Chondrocyte (in vitro differentiated cells): ENCODE measurements around the gene NPR1. TPM values are rescaled to one million over a fixed set of nuclear protein-coding genes. Genes with fewer than 3 reads are reported as not detected.

Source experiments
- DNase-seq: peaks from one replicate; pipeline ENCODE4 v3.0.0; 2021; ENCODE audit warnings: mixed read lengths, low spot score
- H3K27ac Mint-ChIP-seq: one replicate; pipeline ENCODE4 v1.8.0; 2021; ENCODE audit warnings: mild to moderate bottlenecking, moderate library complexity, mixed read lengths; ENCODE audit not compliant: unreplicated experiment
- H3K27me3 Mint-ChIP-seq: 2 replicates; pipeline ENCODE4 v1.8.0; 2021; ENCODE audit warnings: low read depth, mixed read lengths
- H3K36me3 Mint-ChIP-seq: 2 replicates; pipeline ENCODE4 v1.8.0; 2021; ENCODE audit warnings: low read depth, mixed read lengths
- H3K4me1 Mint-ChIP-seq: 2 replicates; pipeline ENCODE4 v1.8.0; 2021; ENCODE audit warnings: low read depth, mild to moderate bottlenecking, mixed read lengths
- H3K4me3 Mint-ChIP-seq: one replicate; pipeline ENCODE4 v1.8.0; 2021; ENCODE audit warnings: mild to moderate bottlenecking, moderate library complexity, mixed read lengths; ENCODE audit not compliant: unreplicated experiment
- H3K9me3 Mint-ChIP-seq: 2 replicates; pipeline ENCODE4 v1.8.0; 2021; ENCODE audit warnings: low read depth, mixed read lengths
- microRNA-seq: library from miRNA; unstranded; fragments of <30 nt; microRNA quantifications from one replicate; pipeline ENCODE4 v1.2.0, GENCODE V29; 2020; ENCODE audit warnings: borderline number of aligned reads
- total RNA-seq: library from RNA; stranded (reverse); gene quantifications from 3 replicates; pipeline ENCODE4 v1.2.1, GENCODE V29; 2021
- TF ChIP-seq, protein P1 (sequence below): fragments of 200-600 bp; sonication (generic); IDR thresholded peaks from 2 replicates; pipeline ENCODE4 v1.5.0; 2021; ENCODE audit warnings: antibody characterized with exemption, mild to moderate bottlenecking, moderate library complexity

NPR1 gene
- total RNA-seq, 1 donor from 2014 or later = 0.27 TPM

DNA sequence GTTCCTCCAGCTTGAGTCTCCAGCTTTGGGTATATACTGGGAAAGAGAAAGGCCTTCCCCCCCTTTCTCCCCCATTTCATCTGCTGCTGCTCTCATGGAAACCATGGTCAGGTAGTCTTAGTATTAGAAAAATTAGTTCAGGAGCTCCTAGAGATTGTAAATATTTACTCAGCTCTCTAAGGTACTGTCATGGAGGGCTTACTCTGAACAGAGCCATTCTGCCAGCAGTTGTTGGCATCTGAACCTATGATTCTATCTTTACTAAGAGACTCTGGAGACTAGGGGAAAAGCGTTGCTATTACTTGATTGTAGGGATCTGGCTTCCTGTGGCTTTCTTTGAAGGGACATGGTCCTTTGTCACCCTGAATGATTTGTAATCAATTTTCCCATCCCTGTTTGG, 55.5 kb downstream of the NPR1 start:
- Mint-ChIP-seq H3K36me3 (peaks cover 3% of the 10 kb centered on the region), H3K4me3 (no peak overlapping the region), H3K4me1 (peaks cover 21% of the 10 kb centered on the region), H3K27me3 (no peaks in the 10 kb centered on the region), H3K27ac (no peak overlapping the region), H3K9me3 (no peaks in the 10 kb centered on the region)
- no peak for DNase-seq
- TF ChIP-seq, protein P1, sequence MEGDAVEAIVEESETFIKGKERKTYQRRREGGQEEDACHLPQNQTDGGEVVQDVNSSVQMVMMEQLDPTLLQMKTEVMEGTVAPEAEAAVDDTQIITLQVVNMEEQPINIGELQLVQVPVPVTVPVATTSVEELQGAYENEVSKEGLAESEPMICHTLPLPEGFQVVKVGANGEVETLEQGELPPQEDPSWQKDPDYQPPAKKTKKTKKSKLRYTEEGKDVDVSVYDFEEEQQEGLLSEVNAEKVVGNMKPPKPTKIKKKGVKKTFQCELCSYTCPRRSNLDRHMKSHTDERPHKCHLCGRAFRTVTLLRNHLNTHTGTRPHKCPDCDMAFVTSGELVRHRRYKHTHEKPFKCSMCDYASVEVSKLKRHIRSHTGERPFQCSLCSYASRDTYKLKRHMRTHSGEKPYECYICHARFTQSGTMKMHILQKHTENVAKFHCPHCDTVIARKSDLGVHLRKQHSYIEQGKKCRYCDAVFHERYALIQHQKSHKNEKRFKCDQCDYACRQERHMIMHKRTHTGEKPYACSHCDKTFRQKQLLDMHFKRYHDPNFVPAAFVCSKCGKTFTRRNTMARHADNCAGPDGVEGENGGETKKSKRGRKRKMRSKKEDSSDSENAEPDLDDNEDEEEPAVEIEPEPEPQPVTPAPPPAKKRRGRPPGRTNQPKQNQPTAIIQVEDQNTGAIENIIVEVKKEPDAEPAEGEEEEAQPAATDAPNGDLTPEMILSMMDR = no peak

DNA sequence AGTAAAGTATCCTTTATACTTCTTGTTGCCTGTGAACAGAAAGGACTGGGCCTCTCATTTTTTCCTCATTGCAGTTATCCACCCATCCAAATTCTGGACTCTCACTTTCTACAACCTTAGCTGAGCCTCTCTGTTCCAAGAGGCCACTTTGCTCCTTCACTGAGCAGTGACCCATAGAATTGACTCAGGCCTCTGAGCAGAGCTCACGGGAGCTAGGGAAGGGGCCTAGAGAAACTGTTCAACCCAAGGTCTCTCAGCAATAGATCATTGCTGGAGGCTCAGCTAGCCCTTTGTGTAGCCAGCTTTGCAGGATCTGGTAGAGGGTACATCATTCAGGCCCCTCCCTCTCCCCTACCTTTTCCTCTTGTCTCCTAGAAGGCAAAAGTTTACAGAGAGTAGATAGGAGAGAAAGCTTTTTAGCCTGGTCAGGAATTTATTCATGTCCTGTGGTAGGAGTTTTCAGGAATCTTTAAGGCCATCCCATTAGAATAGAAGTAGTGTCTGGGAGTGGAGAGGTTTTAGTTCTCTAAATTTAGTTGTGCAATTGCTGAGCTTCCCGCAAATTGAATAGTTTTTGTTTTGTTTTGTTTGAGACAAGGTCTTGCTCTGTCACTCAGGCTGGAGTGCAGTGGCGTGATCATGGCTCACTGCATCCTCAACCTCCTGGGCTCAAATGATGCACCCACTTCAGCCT, 56.1 kb downstream of the NPR1 start:
- Mint-ChIP-seq H3K4me1 (peaks cover 16% of the 10 kb centered on the region), H3K36me3 (peaks cover 3% of the 10 kb centered on the region), H3K27me3 (no peaks in the 10 kb centered on the region), H3K9me3 (no peaks in the 10 kb centered on the region), H3K4me3 (no peak overlapping the region), H3K27ac (no peak overlapping the region)
- DNase-seq = no peak
- TF ChIP-seq, protein P1 = no peak

DNA sequence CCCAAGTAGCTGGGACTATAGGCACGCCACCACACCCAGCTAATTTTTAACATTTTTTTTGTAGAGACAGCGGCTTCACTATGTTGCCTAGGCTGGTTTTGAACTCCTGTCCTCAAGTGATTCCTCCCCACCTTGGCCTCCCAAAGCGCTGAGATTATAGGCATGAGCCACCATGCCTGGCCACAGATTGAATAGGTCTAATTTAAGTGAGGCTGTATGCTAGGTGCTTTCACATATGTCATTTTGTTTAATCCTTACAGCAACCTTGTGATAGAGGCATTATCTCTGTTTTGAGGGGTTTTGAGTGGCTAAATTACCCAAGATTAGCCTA, 56.6 kb downstream of the NPR1 start:
- TF ChIP-seq, protein P1 = no peak

DNA sequence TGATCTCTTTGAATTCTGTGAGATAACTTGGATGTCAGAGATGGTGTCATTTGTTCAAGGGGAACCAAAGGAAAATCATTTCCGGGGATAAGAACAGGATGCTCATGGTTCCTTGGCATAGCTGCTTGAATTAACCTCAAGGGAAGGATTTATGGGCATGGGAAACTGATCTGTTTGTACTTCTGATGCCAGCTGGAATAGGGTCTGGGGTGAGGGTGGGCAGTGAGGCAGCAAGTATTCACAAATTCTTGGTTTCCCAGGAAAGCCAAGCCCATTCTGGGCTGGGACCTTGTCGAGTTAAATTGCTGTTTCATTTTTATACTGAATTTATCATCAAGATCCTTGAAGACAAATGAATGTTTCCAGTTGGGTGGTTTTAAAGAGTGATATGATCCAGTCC, 63.5 kb downstream of the NPR1 start:
- TF ChIP-seq, protein P1 = no peak
- H3K4me1 Mint-ChIP-seq = peaks cover 10% of the 10 kb centered on the region
- no peaks in the 10 kb centered on the region for H3K27me3 Mint-ChIP-seq
- no peak overlapping the region for H3K4me3 Mint-ChIP-seq
- H3K27ac Mint-ChIP-seq = peak overlapping the region; percentile 60
- H3K9me3 Mint-ChIP-seq = no peaks in the 10 kb centered on the region
- H3K36me3 Mint-ChIP-seq = peaks cover 30% of the 10 kb centered on the region
- DNase-seq = no peak

More for the DNA sequence above, 56.6 kb downstream of the NPR1 start:
- no peak for DNase-seq
- Mint-ChIP-seq H3K27me3 (no peaks in the 10 kb centered on the region), H3K4me1 (peaks cover 12% of the 10 kb centered on the region), H3K9me3 (no peaks in the 10 kb centered on the region), H3K4me3 (no peak overlapping the region), H3K27ac (no peak overlapping the region), H3K36me3 (peaks cover 3% of the 10 kb centered on the region)

DNA sequence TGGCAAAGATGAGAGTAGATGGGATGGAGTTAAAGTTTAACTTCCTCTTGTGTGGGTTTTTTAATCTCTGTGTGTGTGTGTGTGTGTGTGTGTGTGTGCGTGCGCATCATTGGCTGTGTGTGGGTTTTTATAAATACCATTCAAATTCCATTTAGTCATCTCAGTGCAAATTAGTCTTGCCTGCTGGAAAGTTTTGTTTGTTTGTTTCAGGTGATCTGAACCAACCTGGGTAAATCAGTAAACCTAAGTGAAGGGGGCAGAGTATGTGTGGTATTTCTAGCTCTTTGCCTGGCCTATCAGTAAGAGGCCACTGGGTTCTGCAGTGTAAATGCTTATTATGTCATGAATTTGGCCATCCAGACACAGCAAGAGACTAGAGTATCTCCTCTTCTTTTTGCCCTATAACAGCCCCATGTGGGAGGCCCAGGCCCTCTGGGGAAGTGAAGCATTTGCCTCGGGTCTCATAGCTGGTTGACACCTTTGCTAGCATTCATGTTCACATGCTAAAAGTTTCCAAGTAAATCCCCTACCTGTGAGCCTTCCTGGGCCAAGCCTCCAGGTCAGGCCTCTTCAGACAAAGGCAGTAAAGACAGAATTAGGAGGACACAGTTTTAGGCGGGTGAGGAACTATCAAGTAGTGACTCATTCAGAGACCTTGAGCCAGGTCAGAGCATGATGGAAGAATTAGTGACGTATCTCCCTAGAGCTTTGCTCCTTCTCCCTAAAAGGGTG, 64.1 kb downstream of the NPR1 start:
- Mint-ChIP-seq H3K36me3 (peaks cover 33% of the 10 kb centered on the region), H3K4me1 (peaks cover 10% of the 10 kb centered on the region), H3K27me3 (no peaks in the 10 kb centered on the region), H3K27ac (peak overlapping the region; percentile 60), H3K4me3 (no peak overlapping the region), H3K9me3 (no peaks in the 10 kb centered on the region)
- DNase-seq = no peak
- TF ChIP-seq, protein P1 = no peak

Small RNAs within 50 kb of the gene (microRNA-seq; reads per million reads assigned to microRNA genes)
- not detected for gene MIR8083

Other genes starting within 250 kb of the NPR1 start
- gene S100A7, start 218.0 kb upstream of the NPR1 start, total RNA-seq = not detected in 3 replicates
- gene S100A6, start 142.7 kb upstream of the NPR1 start, total RNA-seq = 1.4 to 12.1 TPM (median 10.9 TPM) in 3 replicates
- 0.47 to 0.94 TPM in 2 of 3 replicates, not detected in the other for gene S100A5, start 137.8 kb upstream of the NPR1 start, total RNA-seq
- gene S100A4, start 132.9 kb upstream of the NPR1 start, total RNA-seq = 331 to 404 TPM (median 388 TPM) in 3 replicates
- 6.5 to 10.8 TPM (median 8.7 TPM) in 3 replicates for gene S100A3, start 129.4 kb upstream of the NPR1 start, total RNA-seq
- 15.4 to 22.2 TPM (median 18.9 TPM) in 3 replicates for gene S100A2, start 112.8 kb upstream of the NPR1 start, total RNA-seq
- gene S100A16, start 65.6 kb upstream of the NPR1 start, total RNA-seq = 111 to 122 TPM (median 115 TPM) in 3 replicates
- gene S100A14, start 62.4 kb upstream of the NPR1 start, total RNA-seq = not detected in 3 replicates
- 98.2 to 113 TPM (median 98.4 TPM) in 3 replicates for gene S100A13, start 51.2 kb upstream of the NPR1 start, total RNA-seq
- gene S100A1, start 50.3 kb upstream of the NPR1 start, total RNA-seq = 1.2 to 1.5 TPM (median 1.3 TPM) in 3 replicates
- 44.4 to 56.9 TPM (median 47.9 TPM) in 3 replicates for gene CHTOP, start 44.6 kb upstream of the NPR1 start, total RNA-seq
- gene SNAPIN, start 20.0 kb upstream of the NPR1 start, total RNA-seq = 31.1 to 41.8 TPM (median 35.9 TPM) in 3 replicates
- 120 to 164 TPM (median 122 TPM) in 3 replicates for gene ILF2, start 7.7 kb upstream of the NPR1 start, total RNA-seq
- gene INTS3, start 49.4 kb downstream of the NPR1 start, total RNA-seq = 48.6 to 61.0 TPM (median 49.1 TPM) in 3 replicates
- gene SLC27A3, start 96.7 kb downstream of the NPR1 start, total RNA-seq = 10.6 to 16.6 TPM (median 11.6 TPM) in 3 replicates
- 46.4 to 48.1 TPM (median 47.0 TPM) in 3 replicates for gene GATAD2B, start 244.3 kb downstream of the NPR1 start, total RNA-seq